ENCODE results near the gene CELF4. TPM values are rescaled to one million over a fixed set of nuclear protein-coding genes. Genes with fewer than 3 reads are reported as not detected.

Gene CELF4
- total and polyA plus RNA-seq, 4 donors, result 0.24 to 3.0 (median 1.3) TPM

GRCh38 chr18:37514953-37515352 is 50.6 kb downstream of the CELF4 start:
- no peak overlapping the region for H3K27ac ChIP-seq (ENCODE audit: low read depth in 1 of 2, low read length in 1 of 2)
- H3K36me3 ChIP-seq (ENCODE audit: control insufficient read depth in 4 of 4, insufficient read depth in 4 of 4, low read length in 4 of 4), result no peaks in the 10 kb centered on the region
- H3K4me1 ChIP-seq (ENCODE audit: control insufficient read depth in 5 of 5, insufficient read depth in 5 of 5, low read length in 5 of 5), result peaks cover 0 to 23% (median 3%) of the 10 kb centered on the region in 5 donors
- H3K9me3 ChIP-seq (ENCODE audit: control insufficient read depth in 4 of 4, insufficient read depth in 3 of 4, low read length in 3 of 4), result peaks cover 0 to 9% (median 1%) of the 10 kb centered on the region in 4 donors
- WGBS, 2 donors, result 88 to 98% methylated on average over 3 of the region's 3 CpGs
- H3K4me3 ChIP-seq, result no peak overlapping the region
- ATAC-seq (ENCODE audit: insufficient read depth, low FRiP score), result no peak
- no peak for TF ChIP-seq CTCF (IDR thresholded peaks at IDR 0.05; ENCODE audit: control extremely low read depth, extremely low read depth)
- no peaks in the 10 kb centered on the region for H3K27me3 ChIP-seq (ENCODE audit: control insufficient read depth in 3 of 3, insufficient read depth in 3 of 3, low read length in 2 of 3)
- no peak for DNase-seq
- H3K9ac ChIP-seq (ENCODE audit: insufficient read depth in 1 of 2, low read length in 2 of 2), result no peak overlapping the region

- Histone ChIP-seq H3K4me1 (ENCODE audit: control insufficient read depth in 5 of 5, insufficient read depth in 5 of 5, low read length in 5 of 5) (peaks cover 0 to 23% (median 3%) of the 10 kb centered on the region in 5 donors), H3K36me3 (ENCODE audit: control insufficient read depth in 4 of 4, insufficient read depth in 4 of 4, low read length in 4 of 4) (no peaks in the 10 kb centered on the region), H3K9ac (ENCODE audit: insufficient read depth in 1 of 2, low read length in 2 of 2) (no peak overlapping the region), H3K4me3 (no peak overlapping the region), H3K27ac (ENCODE audit: low read depth in 1 of 2, low read length in 1 of 2) (no peak overlapping the region), H3K27me3 (ENCODE audit: control insufficient read depth in 3 of 3, insufficient read depth in 3 of 3, low read length in 2 of 3) (no peaks in the 10 kb centered on the region), H3K9me3 (ENCODE audit: control insufficient read depth in 4 of 4, insufficient read depth in 3 of 4, low read length in 3 of 4) (peaks cover 0 to 9% (median 2%) of the 10 kb centered on the region in 4 donors)
- ATAC-seq (ENCODE audit: insufficient read depth, low FRiP score) (no peak), DNase-seq (no peak)
- no peak for TF ChIP-seq CTCF (IDR thresholded peaks at IDR 0.05; ENCODE audit: control extremely low read depth, extremely low read depth)
- WGBS, 2 donors, result 68% methylated on average over 2 of the region's 2 CpGs
These were observed 53.2 kb downstream of the CELF4 start for GRCh38 chr18:37512400-37512799.

- 63 to 70% methylated on average over 9 of the region's 9 CpGs for WGBS, 2 donors
- DNase-seq (peak; percentile 65 to 77 (median 73)), ATAC-seq (ENCODE audit: insufficient read depth, low FRiP score) (no peak)
- H3K27ac ChIP-seq (ENCODE audit: low read depth in 1 of 2, low read length in 1 of 2), result no peak overlapping the region
- no peaks in the 10 kb centered on the region for H3K27me3 ChIP-seq (ENCODE audit: control insufficient read depth in 3 of 3, insufficient read depth in 3 of 3, low read length in 2 of 3)
- no peak for TF ChIP-seq CTCF (IDR thresholded peaks at IDR 0.05; ENCODE audit: control extremely low read depth, extremely low read depth)
- H3K36me3 ChIP-seq (ENCODE audit: control insufficient read depth in 4 of 4, insufficient read depth in 4 of 4, low read length in 4 of 4), result no peaks in the 10 kb centered on the region
- H3K4me1 ChIP-seq (ENCODE audit: control insufficient read depth in 5 of 5, insufficient read depth in 5 of 5, low read length in 5 of 5), result peaks cover 0 to 20% (median 3%) of the 10 kb centered on the region in 5 donors
- peaks cover 0 to 9% (median 2%) of the 10 kb centered on the region in 4 donors for H3K9me3 ChIP-seq (ENCODE audit: control insufficient read depth in 4 of 4, insufficient read depth in 3 of 4, low read length in 3 of 4)
- no peak overlapping the region for H3K9ac ChIP-seq (ENCODE audit: insufficient read depth in 1 of 2, low read length in 2 of 2)
- H3K4me3 ChIP-seq, result no peak overlapping the region
These were observed 53.8 kb downstream of the CELF4 start for GRCh38 chr18:37511721-37512298.

- no peaks in the 10 kb centered on the region for H3K36me3 ChIP-seq (ENCODE audit: control insufficient read depth in 4 of 4, insufficient read depth in 4 of 4, low read length in 4 of 4)
- 96 to 97% methylated on average over 1 of the region's 1 CpG for WGBS, 2 donors
These were observed 56.0 kb downstream of the CELF4 start for GRCh38 chr18:37509600-37509999.

More at GRCh38 chr18:37509600-37509999, 56.0 kb downstream of the CELF4 start:
- peaks cover 0 to 9% (median 2%) of the 10 kb centered on the region in 4 donors for H3K9me3 ChIP-seq (ENCODE audit: control insufficient read depth in 4 of 4, insufficient read depth in 3 of 4, low read length in 3 of 4)
- H3K9ac ChIP-seq (ENCODE audit: insufficient read depth in 1 of 2, low read length in 2 of 2), result no peak overlapping the region
- DNase-seq, result no peak
- ATAC-seq (ENCODE audit: insufficient read depth, low FRiP score), result no peak
- H3K27ac ChIP-seq (ENCODE audit: low read depth in 1 of 2, low read length in 1 of 2), result no peak overlapping the region
- H3K4me3 ChIP-seq, result no peak overlapping the region
- peaks cover 0 to 10% (median 3%) of the 10 kb centered on the region in 5 donors for H3K4me1 ChIP-seq (ENCODE audit: control insufficient read depth in 5 of 5, insufficient read depth in 5 of 5, low read length in 5 of 5)
- H3K27me3 ChIP-seq (ENCODE audit: control insufficient read depth in 3 of 3, insufficient read depth in 3 of 3, low read length in 2 of 3), result no peaks in the 10 kb centered on the region
- no peak for TF ChIP-seq CTCF (IDR thresholded peaks at IDR 0.05; ENCODE audit: control extremely low read depth, extremely low read depth)
